B cell (primary cell): ENCODE data around the gene CCNF.

Experiments
- CTCF ChIP-seq: fragments of 200-600 bp; IDR thresholded peaks from one replicate; pipeline ENCODE4 v1.8.0; 2022; ENCODE audit warnings: antibody characterized with exemption, mild to moderate bottlenecking
- EZH2 ChIP-seq: IDR thresholded peaks from 2 replicates; pipeline ENCODE4 v1.6.1; 2012; ENCODE audit warnings: borderline replicate concordance, low read depth, mild to moderate bottlenecking, moderate library complexity, low read length; ENCODE audit not compliant: insufficient read depth, poor library complexity, severe bottlenecking

GRCh38 chr16:2457267-2457666 lies 28.0 kb downstream of the CCNF start:
- TF ChIP-seq CTCF: no peak
- TF ChIP-seq EZH2: no peak
